Measurements from ENCODE around the gene RAPGEF4. TPM values are rescaled to one million over a fixed set of nuclear protein-coding genes. Genes with fewer than 3 reads are reported as not detected.

RAPGEF4 gene
- total RNA-seq, 1 experiment from 2014 or later, result not detected

- peaks cover 30% of the 10 kb centered on the region for H3K4me1 Mint-ChIP-seq (ENCODE audit: insufficient read depth, unreplicated experiment)
- POLR2A ChIA-PET, result interaction anchor here (0.6 to 3.2 kb wide), 12 partner anchors 11 to 164 kb away, joined by 3 to 29 read pairs (median 3); no protein-coding TSS in a partner anchor
- CTCF ChIA-PET, result interaction anchor here (1.5 kb wide), 1 partner anchor 38 kb away, joined by 4 read pairs; no protein-coding TSS in a partner anchor
- intact Hi-C loops (cut with micrococcal nuclease), result no loop called here
- no peak overlapping the region for H3K4me3 Mint-ChIP-seq (ENCODE audit: unreplicated experiment)
- BruUV-seq (replicated peaks), result no TSS peak
- H3K27me3 Mint-ChIP-seq (ENCODE audit: insufficient read depth, unreplicated experiment), result no peaks in the 10 kb centered on the region
- H3K27ac Mint-ChIP-seq (ENCODE audit: low read depth, unreplicated experiment), result peak overlapping the region; percentile 85
- TF ChIP-seq CTCF (IDR thresholded peaks at IDR 0.05; ENCODE audit: unreplicated experiment), result no peak
- no peaks in the 10 kb centered on the region for H3K36me3 Mint-ChIP-seq (ENCODE audit: insufficient read depth, unreplicated experiment)
- peak; percentile 67 for DNase-seq (ENCODE audit: unreplicated experiment)
- H3K9me3 Mint-ChIP-seq (ENCODE audit: unreplicated experiment), result no peaks in the 10 kb centered on the region
Observed at GRCh38 chr2:173059971-173060461, 324.4 kb downstream of the RAPGEF4 start.

DNA sequence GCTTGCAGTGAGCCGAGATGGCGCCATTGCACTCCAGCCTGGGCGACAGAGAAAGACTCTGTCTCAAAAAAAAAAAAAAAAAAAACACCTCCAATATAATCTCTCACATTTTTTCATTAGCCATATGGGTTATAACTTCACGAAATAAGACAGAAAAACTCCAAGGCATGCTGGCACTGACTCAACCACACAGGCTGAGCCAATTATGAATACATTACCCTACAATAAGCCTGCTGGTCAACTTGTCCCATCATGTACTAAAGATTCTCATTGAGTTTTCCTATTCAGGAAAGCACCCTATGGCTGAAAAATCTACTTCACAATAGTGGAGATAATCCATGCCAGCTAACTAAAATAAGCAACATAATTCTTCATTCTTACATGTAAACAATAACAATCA is 327.2 kb downstream of the RAPGEF4 start:
- intact Hi-C loops (cut with micrococcal nuclease), result no loop called here
- BruUV-seq (replicated peaks), result no TSS peak
- Mint-ChIP-seq H3K9me3 (ENCODE audit: unreplicated experiment) (no peaks in the 10 kb centered on the region), H3K27me3 (ENCODE audit: insufficient read depth, unreplicated experiment) (no peaks in the 10 kb centered on the region), H3K27ac (ENCODE audit: low read depth, unreplicated experiment) (no peak overlapping the region), H3K36me3 (ENCODE audit: insufficient read depth, unreplicated experiment) (no peaks in the 10 kb centered on the region), H3K4me1 (ENCODE audit: insufficient read depth, unreplicated experiment) (peaks cover 25% of the 10 kb centered on the region), H3K4me3 (ENCODE audit: unreplicated experiment) (no peak overlapping the region)
- peak; percentile 56 for DNase-seq (ENCODE audit: unreplicated experiment)
- no peak for TF ChIP-seq CTCF (IDR thresholded peaks at IDR 0.05; ENCODE audit: unreplicated experiment)
- POLR2A ChIA-PET, result interaction anchor here (0.8 to 1.7 kb wide), 3 partner anchors 11 to 150 kb away, joined by 3 to 12 read pairs (median 3); no protein-coding TSS in a partner anchor
- CTCF ChIA-PET, result interaction anchor here (0.6 to 0.8 kb wide), 3 partner anchors 10 to 86 kb away, joined by 3 to 6 read pairs (median 3); no protein-coding TSS in a partner anchor

DNA sequence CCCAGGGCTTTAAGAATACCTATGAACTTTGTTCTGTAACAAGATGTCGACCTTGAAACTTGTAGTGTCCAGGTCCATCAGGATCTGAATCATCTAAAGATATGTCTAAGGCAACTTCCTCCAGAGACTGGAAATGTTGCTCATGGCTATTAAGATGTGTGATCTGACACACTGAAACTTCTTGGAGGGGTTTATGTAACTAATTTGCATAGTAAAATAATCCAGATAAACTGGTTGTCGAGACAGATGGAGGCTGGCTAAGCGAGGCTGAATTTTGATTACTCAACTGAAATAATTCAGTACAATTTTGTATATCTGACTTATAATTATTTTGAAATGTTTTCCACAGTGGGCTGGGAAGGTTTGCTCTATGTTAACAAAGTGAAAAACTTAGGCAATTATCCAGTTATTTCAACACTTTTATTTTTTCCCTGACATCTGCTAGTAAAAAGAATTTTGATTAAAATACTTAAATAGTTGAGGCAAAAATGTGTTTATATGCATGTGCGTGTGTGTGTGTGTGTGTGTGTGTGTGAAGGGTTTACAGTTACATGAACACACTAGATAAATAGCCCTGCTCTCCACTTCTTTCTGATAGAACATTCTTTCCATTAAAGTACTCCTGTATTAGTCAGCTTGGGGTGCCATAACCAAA is 328.6 kb downstream of the RAPGEF4 start:
- no peak for TF ChIP-seq CTCF (IDR thresholded peaks at IDR 0.05; ENCODE audit: unreplicated experiment)
- Mint-ChIP-seq H3K4me3 (ENCODE audit: unreplicated experiment) (no peak overlapping the region), H3K27ac (ENCODE audit: low read depth, unreplicated experiment) (no peak overlapping the region), H3K27me3 (ENCODE audit: insufficient read depth, unreplicated experiment) (no peaks in the 10 kb centered on the region), H3K4me1 (ENCODE audit: insufficient read depth, unreplicated experiment) (peaks cover 25% of the 10 kb centered on the region), H3K36me3 (ENCODE audit: insufficient read depth, unreplicated experiment) (no peaks in the 10 kb centered on the region), H3K9me3 (ENCODE audit: unreplicated experiment) (no peaks in the 10 kb centered on the region)
- CTCF ChIA-PET, result interaction anchor here (0.7 to 1.3 kb wide), 3 partner anchors 9 to 36 kb away, joined by 3 to 6 read pairs (median 4); no protein-coding TSS in a partner anchor
- DNase-seq (ENCODE audit: unreplicated experiment), result no peak
- no TSS peak for BruUV-seq (replicated peaks)
- intact Hi-C loops (cut with micrococcal nuclease), result no loop called here
- POLR2A ChIA-PET, result interaction anchor here (0.7 to 1.7 kb wide), 6 partner anchors 8 to 146 kb away, joined by 3 to 12 read pairs (median 4); no protein-coding TSS in a partner anchor

DNA sequence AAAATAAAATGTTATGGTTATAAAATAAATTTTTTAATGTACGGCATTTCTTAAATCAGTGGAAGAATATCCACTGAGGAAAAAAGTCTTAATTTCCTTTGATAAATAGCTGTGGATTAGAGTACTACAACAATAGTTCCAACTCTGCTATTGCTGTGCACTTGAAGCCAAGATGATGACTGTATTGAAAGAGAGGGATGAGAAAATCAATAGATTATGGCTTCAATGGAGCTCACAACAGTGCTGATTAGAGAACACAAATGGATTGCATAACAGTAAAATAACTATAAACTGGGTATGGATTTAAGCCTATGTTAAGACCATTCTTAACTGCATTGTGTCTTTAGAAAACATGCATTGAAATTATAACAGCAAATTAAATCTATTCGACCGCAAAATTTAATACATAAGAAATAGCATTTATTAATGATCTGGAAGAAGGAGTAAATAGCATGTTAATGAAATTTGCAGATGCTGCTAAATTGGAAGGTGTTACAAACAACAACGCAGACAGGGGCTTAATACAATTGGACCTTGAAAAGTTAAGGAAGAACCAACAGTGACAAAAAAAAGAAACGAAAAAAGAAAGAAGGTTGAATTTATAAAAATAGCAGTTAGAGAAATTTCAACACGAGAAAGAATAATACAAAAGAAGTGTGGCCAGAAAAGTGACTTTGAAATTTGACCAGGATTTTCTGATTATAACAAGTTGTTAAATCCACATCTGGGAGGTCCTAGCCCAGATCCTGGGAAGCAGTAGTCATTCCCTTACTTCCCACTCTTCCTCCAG is 331.4 kb downstream of the RAPGEF4 start:
- no peaks in the 10 kb centered on the region for H3K36me3 Mint-ChIP-seq (ENCODE audit: insufficient read depth, unreplicated experiment)
- no peak overlapping the region for H3K27ac Mint-ChIP-seq (ENCODE audit: low read depth, unreplicated experiment)
- H3K4me1 Mint-ChIP-seq (ENCODE audit: insufficient read depth, unreplicated experiment), result peaks cover 15% of the 10 kb centered on the region
- no peak overlapping the region for H3K4me3 Mint-ChIP-seq (ENCODE audit: unreplicated experiment)
- H3K27me3 Mint-ChIP-seq (ENCODE audit: insufficient read depth, unreplicated experiment), result no peaks in the 10 kb centered on the region
- no peaks in the 10 kb centered on the region for H3K9me3 Mint-ChIP-seq (ENCODE audit: unreplicated experiment)
- intact Hi-C loops (cut with micrococcal nuclease), result no loop called here
- no TSS peak for BruUV-seq (replicated peaks)
- TF ChIP-seq CTCF (IDR thresholded peaks at IDR 0.05; ENCODE audit: unreplicated experiment), result no peak
- CTCF ChIA-PET, result interaction anchor here (1.2 kb wide), 1 partner anchor 39 kb away, joined by 4 read pairs; no protein-coding TSS in a partner anchor
- no peak for DNase-seq (ENCODE audit: unreplicated experiment)
- POLR2A ChIA-PET, result interaction anchor here (0.5 to 0.7 kb wide), 2 partner anchors 78 to 1563 kb away, joined by 3 read pairs; no protein-coding TSS in a partner anchor

Data from MCF 10A (cell line).